Measurements from ENCODE around the gene INO80E.

The INO80E gene

DNA sequence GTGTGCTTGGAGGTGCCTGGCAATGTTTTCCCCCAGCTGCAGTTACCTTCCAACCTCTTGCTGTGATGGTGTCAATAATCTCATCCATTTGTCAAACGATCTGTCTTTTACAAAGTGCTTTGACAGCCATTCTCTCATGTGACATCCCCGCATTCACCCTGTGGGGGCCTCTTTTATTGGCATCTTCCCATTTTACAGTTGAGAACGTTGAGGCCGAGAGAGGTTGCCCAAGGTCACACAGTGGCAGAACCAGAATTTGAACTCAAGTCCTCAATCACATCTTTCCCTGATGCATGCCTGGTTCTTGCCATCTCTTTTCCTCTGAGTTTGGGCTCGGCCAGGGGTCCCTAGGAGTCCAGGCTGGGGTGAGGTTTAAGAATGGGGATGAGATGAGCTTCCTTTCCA is 20.9 kb upstream of the INO80E start:
- ChIA-PET POLR2A (interaction anchor here (0.8 kb wide), 1 partner anchor 19 kb away, joined by 4 read pairs; no protein-coding TSS in a partner anchor), CTCF (interaction anchor here (1.5 to 4.1 kb wide), 5 partner anchors 12 to 127 kb away, joined by 4 to 25 read pairs (median 7); partner anchors contain the start of genes TLCD3B and TMEM219)
- TF ChIP-seq, protein P1, sequence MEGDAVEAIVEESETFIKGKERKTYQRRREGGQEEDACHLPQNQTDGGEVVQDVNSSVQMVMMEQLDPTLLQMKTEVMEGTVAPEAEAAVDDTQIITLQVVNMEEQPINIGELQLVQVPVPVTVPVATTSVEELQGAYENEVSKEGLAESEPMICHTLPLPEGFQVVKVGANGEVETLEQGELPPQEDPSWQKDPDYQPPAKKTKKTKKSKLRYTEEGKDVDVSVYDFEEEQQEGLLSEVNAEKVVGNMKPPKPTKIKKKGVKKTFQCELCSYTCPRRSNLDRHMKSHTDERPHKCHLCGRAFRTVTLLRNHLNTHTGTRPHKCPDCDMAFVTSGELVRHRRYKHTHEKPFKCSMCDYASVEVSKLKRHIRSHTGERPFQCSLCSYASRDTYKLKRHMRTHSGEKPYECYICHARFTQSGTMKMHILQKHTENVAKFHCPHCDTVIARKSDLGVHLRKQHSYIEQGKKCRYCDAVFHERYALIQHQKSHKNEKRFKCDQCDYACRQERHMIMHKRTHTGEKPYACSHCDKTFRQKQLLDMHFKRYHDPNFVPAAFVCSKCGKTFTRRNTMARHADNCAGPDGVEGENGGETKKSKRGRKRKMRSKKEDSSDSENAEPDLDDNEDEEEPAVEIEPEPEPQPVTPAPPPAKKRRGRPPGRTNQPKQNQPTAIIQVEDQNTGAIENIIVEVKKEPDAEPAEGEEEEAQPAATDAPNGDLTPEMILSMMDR (IDR thresholded peaks at IDR 0.05; ENCODE audit: control extremely low read depth, extremely low read depth, low read depth, missing control alignments): no peak
- no peak for DNase-seq (ENCODE audit: extremely low spot score)

DNA sequence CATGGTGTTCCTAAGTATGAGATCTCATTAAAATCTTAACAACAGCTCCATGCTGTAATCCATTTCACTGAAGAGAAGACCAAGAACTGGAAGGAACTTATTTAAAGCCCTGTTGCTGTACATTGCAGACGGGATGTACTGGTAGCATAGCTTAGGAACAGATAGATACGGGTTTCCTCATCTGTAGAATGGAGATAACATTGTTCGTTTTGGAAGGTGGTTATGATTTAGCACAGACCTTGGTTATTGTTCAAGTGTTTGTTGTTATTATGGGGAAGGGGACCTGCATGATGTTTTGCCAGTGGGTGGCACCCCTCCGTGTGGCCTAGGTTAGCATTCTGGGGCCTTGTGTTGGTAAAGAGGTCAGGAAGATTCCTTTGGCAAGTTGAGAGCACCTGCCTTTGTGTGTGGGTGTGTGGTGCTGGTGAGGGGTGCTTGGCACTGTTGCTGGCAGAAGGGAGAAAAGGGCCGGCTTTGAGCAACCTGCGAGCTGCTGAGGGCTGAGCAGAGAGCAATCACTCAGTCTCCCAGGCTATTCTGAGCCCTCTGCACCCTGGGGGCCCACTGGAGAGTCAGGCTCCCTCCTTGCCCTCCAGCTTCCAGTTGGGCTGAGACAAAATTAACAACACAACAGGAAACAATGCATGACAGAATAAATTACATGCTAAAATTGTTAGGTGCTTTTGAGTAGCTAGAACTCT is 20.1 kb upstream of the INO80E start:
- TF ChIP-seq, protein P1 (IDR thresholded peaks at IDR 0.05; ENCODE audit: control extremely low read depth, extremely low read depth, low read depth, missing control alignments): no peak
- ChIA-PET POLR2A (interaction anchor here (0.8 to 1.1 kb wide), 2 partner anchors 13 to 18 kb away, joined by 4 to 5 read pairs; no protein-coding TSS in a partner anchor), CTCF (interaction anchor here (1.1 to 4.1 kb wide), 7 partner anchors 11 to 127 kb away, joined by 3 to 25 read pairs (median 4); partner anchors contain the start of genes TLCD3B and TMEM219)
- DNase-seq (ENCODE audit: extremely low spot score): no peak

DNA sequence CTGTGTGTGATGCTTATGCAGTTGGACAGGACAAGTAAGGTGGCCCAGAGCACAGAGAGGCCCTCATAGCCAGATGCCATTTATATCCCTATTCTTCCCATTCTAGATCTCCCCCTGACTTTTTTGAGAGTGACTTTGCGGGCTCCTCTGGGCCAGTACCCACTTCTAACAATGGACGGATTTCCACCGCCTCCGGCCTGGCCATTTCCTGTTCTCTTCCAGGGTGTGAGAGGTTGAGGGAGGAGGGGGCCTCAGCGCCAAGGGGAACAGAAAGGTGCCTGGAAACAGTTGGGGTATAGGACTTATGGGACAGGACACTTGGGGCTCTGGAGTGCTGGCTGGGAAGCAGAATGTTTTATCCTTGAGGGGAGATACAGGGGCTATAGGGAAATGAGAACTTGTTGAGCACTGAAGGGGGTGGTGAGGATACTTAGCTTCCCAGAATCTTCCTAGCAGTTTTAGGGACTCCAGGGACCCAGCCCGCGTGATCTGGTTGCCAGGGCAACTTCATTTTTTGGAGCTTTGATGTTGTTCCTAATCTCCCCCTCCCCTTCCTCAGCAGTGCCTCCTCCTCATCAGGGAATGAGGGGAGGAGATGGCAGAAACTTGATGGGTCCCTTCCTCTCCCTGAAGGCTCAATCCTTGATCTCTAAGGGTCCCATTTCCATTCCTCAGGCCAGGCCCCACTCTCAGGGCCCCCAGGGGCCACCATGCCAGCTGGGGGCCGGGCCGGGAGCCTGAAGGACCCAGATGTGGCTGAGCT is 18.8 kb upstream of the INO80E start:
- POLR2A ChIA-PET: no interaction called here
- TF ChIP-seq, protein P1 (IDR thresholded peaks at IDR 0.05; ENCODE audit: control extremely low read depth, extremely low read depth, low read depth, missing control alignments): no peak
- DNase-seq (ENCODE audit: extremely low spot score): no peak
- CTCF ChIA-PET: interaction anchor here (1.0 to 2.7 kb wide), 3 partner anchors 16 to 28 kb away, joined by 4 to 8 read pairs (median 7); partner anchors contain the start of gene TMEM219

DNA sequence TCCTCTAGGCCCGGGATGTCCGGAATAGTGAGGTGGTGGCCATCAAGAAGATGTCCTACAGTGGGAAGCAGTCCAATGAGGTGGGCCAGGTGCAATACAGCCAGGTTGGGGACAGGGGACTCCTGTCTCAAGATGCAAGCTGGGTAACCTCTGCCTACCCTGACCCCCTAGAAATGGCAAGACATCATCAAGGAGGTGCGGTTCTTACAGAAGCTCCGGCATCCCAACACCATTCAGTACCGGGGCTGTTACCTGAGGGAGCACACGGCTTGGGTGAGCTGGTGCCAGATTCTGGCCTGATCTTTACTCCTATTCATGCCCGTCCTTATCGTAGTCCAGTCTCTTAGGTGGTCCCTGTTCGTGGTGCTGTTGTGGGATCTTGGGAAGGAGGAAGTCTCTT is 18.0 kb upstream of the INO80E start:
- CTCF ChIA-PET: interaction anchor here (0.6 to 2.7 kb wide), 3 partner anchors 10 to 27 kb away, joined by 3 to 8 read pairs (median 4); partner anchors contain the start of gene TMEM219
- POLR2A ChIA-PET: no interaction called here
- no peak for DNase-seq (ENCODE audit: extremely low spot score)
- TF ChIP-seq, protein P1 (IDR thresholded peaks at IDR 0.05; ENCODE audit: control extremely low read depth, extremely low read depth, low read depth, missing control alignments): no peak

DNA sequence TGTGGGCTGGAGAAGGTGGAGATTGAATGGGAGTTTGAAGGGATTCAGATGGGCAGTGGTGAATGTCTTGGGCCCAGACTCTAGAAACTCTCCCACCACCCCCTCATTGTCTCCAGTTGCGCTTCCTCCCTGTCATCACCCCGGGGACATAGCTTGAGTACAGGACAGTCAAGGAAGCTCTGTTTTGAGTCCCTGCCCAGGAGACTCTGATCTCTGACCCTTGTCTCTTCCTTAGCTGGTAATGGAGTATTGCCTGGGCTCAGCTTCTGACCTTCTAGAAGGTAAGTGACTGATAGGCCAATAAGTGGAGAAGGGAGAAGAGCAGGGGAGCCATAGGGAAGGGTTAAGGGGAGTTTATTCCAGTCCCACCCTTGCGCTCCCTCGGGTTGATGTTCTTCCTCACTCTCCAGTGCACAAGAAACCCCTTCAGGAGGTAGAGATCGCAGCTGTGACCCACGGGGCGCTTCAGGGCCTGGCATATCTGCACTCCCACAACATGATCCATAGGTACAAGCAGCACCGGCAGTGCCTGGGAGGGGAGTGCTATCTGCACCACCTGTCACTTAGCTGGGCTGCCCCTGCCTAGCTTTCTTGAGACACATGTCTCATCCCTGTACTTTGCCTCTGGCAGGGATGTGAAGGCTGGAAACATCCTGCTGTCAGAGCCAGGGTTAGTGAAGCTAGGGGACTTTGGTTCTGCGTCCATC is 17.3 kb upstream of the INO80E start:
- ChIA-PET CTCF (interaction anchor here (0.6 to 2.7 kb wide), 5 partner anchors 9 to 158 kb away, joined by 3 to 8 read pairs (median 4); partner anchors contain the start of genes MVP and TMEM219), POLR2A (no interaction called here)

More for the DNA sequence above, 17.3 kb upstream of the INO80E start:
- DNase-seq (ENCODE audit: extremely low spot score): no peak
- TF ChIP-seq, protein P1 (IDR thresholded peaks at IDR 0.05; ENCODE audit: control extremely low read depth, extremely low read depth, low read depth, missing control alignments): no peak

Measured in GM10248 (cell line).